ENCODE results near the gene DNAAF5.

DNA sequence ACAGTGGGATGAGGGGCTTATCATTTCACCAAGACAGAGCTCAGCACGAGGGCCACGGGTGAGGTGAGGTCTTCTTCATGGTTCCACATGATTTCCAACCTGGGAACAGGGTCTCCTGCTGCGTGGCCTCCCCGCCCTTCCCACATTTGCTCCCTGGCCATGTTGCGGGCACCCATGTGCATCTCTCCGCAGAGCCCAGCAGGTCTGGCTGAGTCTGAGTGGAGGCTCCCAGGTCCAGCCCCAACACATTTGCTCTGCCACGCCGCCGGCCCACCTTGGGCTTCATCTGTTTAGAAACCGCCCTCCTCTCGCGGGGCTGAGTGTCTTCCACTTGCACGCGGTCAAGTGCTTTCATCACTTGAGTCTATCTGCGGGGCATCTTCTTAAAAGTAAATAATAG lies 15.4 kb downstream of the DNAAF5 start:
- TF ChIP-seq POLR2A (IDR thresholded peaks at IDR 0.05; ENCODE audit: low read depth, low read length) (no peak), POLR2AphosphoS5 (IDR thresholded peaks at IDR 0.05; ENCODE audit: low read depth, low read length) (no peak)
